Muscle of leg (tissue), 11 donors: ENCODE measurements around the gene SPRR2A. TPM values are rescaled to one million over a fixed set of nuclear protein-coding genes. Genes with fewer than 3 reads are reported as not detected.
"Not testable (repeated sequence)": the region's sequence is repeated elsewhere in the genome, so short reads cannot be mapped to it uniquely, and the experiment has no call there.

ENCODE experiments used
- DNase-seq: peaks from one replicate; pipeline ENCODE4 v3.0.0; 2013
- H3K27ac ChIP-seq: one replicate; pipeline ENCODE4 v1.5.1; 2013; ENCODE audit warnings: mild to moderate bottlenecking, low read length, control low read depth
- H3K27me3 ChIP-seq: one replicate; pipeline ENCODE4 v1.6.1; 2013; ENCODE audit warnings: low read length; ENCODE audit not compliant: control insufficient read depth, insufficient read depth
- H3K36me3 ChIP-seq: one replicate; pipeline ENCODE4 v1.6.1; 2013; ENCODE audit warnings: low read length; ENCODE audit not compliant: control insufficient read depth, insufficient read depth
- H3K4me1 ChIP-seq: one replicate; pipeline ENCODE4 v1.6.1; 2013; ENCODE audit warnings: low read length; ENCODE audit not compliant: control insufficient read depth, insufficient read depth
- H3K4me3 ChIP-seq: one replicate; pipeline ENCODE4 v1.5.1; 2013; ENCODE audit warnings: low read length, control low read depth
- H3K9me3 ChIP-seq: replicated peaks from 2 replicates; pipeline ENCODE4 v1.6.1; 2013; ENCODE audit warnings: low read depth, low read length; ENCODE audit not compliant: control insufficient read depth
- WGBS: methylation state at CpG from one replicate; pipeline ENCODE4 v1.1.5; 2013; ENCODE audit warnings: missing lambda C conversion rate; ENCODE audit not compliant: insufficient coverage; 5-methylcytosine and 5-hydroxymethylcytosine counted together
- polyA plus RNA-seq, 8 donors: library from polyadenylated mRNA; unstranded; fragments of 120-200 nt; gene quantifications; one replicate each; pipeline versions ENCODE4 v1.2.1 to v1.2.3, GENCODE V29; 2013; ENCODE audit warnings: inconsistent platforms in 1 of 8, low replicate concordance in 1 of 8; ENCODE audit not compliant: insufficient read length in 8 of 8, insufficient read depth in 1 of 8
- total RNA-seq: library from RNA; stranded (reverse); fragments of 120-200 nt; gene quantifications from one replicate; pipeline ENCODE4 v1.2.4, GENCODE V29; 2013

Gene SPRR2A
- total and polyA plus RNA-seq, 9 donors, result not detected

- Histone ChIP-seq H3K4me1 (no peaks in the 10 kb centered on the region), H3K27me3 (no peaks in the 10 kb centered on the region), H3K4me3 (no peak overlapping the region), H3K36me3 (no peaks in the 10 kb centered on the region), H3K27ac (no peak overlapping the region), H3K9me3 (no peaks in the 10 kb centered on the region)
- DNase-seq, result no peak
- WGBS, result no CpG with 5 or more reads among the region's 1 CpG
Measured at GRCh38 chr1:153025797-153026196, 31.5 kb downstream of the SPRR2A start.

GRCh38 chr1:153024413-153024812, 32.9 kb downstream of the SPRR2A start:
- no peaks in the 10 kb centered on the region for H3K9me3 ChIP-seq
- no peak overlapping the region for H3K4me3 ChIP-seq
- no peaks in the 10 kb centered on the region for H3K4me1 ChIP-seq
- no peaks in the 10 kb centered on the region for H3K27me3 ChIP-seq
- WGBS, result no CpG with 5 or more reads among the region's 1 CpG
- DNase-seq, result no peak
- H3K27ac ChIP-seq, result no peak overlapping the region
- H3K36me3 ChIP-seq, result no peaks in the 10 kb centered on the region

DNA sequence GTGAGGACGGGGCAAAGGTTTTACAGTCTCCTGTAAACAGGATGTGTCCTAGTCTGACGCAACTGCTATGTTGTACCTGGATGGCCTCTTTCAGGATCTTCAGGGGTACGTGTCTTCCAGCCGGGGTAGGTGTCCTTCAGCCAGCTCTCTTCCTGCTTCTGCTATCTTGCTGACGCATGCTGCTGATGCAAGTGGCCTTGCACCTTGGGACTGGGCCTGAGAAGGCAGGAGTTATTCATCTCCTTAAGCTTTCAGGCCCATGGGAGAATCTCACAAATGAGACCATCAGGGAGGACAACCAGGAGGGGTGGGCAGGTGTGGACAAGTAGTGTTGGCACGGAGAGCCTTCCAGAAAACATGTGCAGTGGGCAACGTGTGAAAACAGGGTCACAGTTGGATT, 34.2 kb downstream of the SPRR2A start:
- Histone ChIP-seq H3K4me3 (no peak overlapping the region), H3K9me3 (no peaks in the 10 kb centered on the region), H3K4me1 (no peaks in the 10 kb centered on the region), H3K27me3 (no peaks in the 10 kb centered on the region), H3K36me3 (no peaks in the 10 kb centered on the region), H3K27ac (no peak overlapping the region)
- 82% methylated on average over 7 of the region's 7 CpGs for WGBS
- DNase-seq, result no peak

- no CpG with 5 or more reads among the region's 9 CpGs for WGBS
- H3K27me3 ChIP-seq, H3K36me3 ChIP-seq, H3K9me3 ChIP-seq, H3K4me3 ChIP-seq, H3K27ac ChIP-seq, H3K4me1 ChIP-seq, DNase-seq: not testable (repeated sequence)
Measured at GRCh38 chr1:153022340-153022739, 35.0 kb downstream of the SPRR2A start.

GRCh38 chr1:153021829-153022228, 35.5 kb downstream of the SPRR2A start:
- no CpG with 5 or more reads among the region's 2 CpGs for WGBS
- H3K4me3 ChIP-seq, DNase-seq, H3K4me1 ChIP-seq, H3K27ac ChIP-seq, H3K36me3 ChIP-seq, H3K9me3 ChIP-seq, H3K27me3 ChIP-seq: not testable (repeated sequence)

GRCh38 chr1:153011235-153011758, 46.0 kb downstream of the SPRR2A start:
- 75% methylated on average over 4 of the region's 8 CpGs for WGBS
- not testable (repeated sequence) for H3K27me3 ChIP-seq

More at GRCh38 chr1:153011235-153011758, 46.0 kb downstream of the SPRR2A start:
- not testable (repeated sequence) for DNase-seq, H3K36me3 ChIP-seq, H3K4me3 ChIP-seq, H3K27ac ChIP-seq, H3K9me3 ChIP-seq, H3K4me1 ChIP-seq

Other genes starting within 250 kb of the SPRR2A start
- not detected for gene LCE1B, start 245.5 kb downstream of the SPRR2A start, total RNA-seq
- not detected for gene LCE1B, start 245.5 kb downstream of the SPRR2A start, polyA plus RNA-seq
- gene LCE1A, start 230.0 kb downstream of the SPRR2A start, total RNA-seq, result not detected
- not detected for gene LCE1A, start 230.0 kb downstream of the SPRR2A start, polyA plus RNA-seq
- gene LCE6A, start 214.7 kb downstream of the SPRR2A start, total RNA-seq, result not detected
- not detected for gene LCE6A, start 214.7 kb downstream of the SPRR2A start, polyA plus RNA-seq
- gene LCE7A, start 197.5 kb downstream of the SPRR2A start, total RNA-seq, result not detected
- not detected for gene LCE7A, start 197.5 kb downstream of the SPRR2A start, polyA plus RNA-seq
- gene SMCP, start 179.2 kb downstream of the SPRR2A start, total RNA-seq, result not detected
- not detected for gene SMCP, start 179.2 kb downstream of the SPRR2A start, polyA plus RNA-seq
- gene IVL, start 149.0 kb downstream of the SPRR2A start, total RNA-seq, result not detected
- gene IVL, start 149.0 kb downstream of the SPRR2A start, polyA plus RNA-seq, result 1 to 10 TPM in 1 of 8 donors, under 1 TPM in 3, not detected in 4; 0.11 to 8.1 (median 0.32) TPM
- gene SPRR5, start 110.3 kb downstream of the SPRR2A start, total RNA-seq, result not detected
- not detected for gene SPRR5, start 110.3 kb downstream of the SPRR2A start, polyA plus RNA-seq
- gene SPRR4, start 86.9 kb downstream of the SPRR2A start, total RNA-seq, result not detected
- not detected for gene SPRR4, start 86.9 kb downstream of the SPRR2A start, polyA plus RNA-seq
- gene SPRR1A, start 73.4 kb downstream of the SPRR2A start, total RNA-seq, result not detected
- not detected for gene SPRR1A, start 73.4 kb downstream of the SPRR2A start, polyA plus RNA-seq
- gene SPRR3, start 55.8 kb downstream of the SPRR2A start, total RNA-seq, result not detected
- gene SPRR3, start 55.8 kb downstream of the SPRR2A start, polyA plus RNA-seq, result 10 to 100 TPM in 1 of 8 donors, 1 to 10 TPM in 1, under 1 TPM in 2, not detected in 4; 0.18 to 38.9 (median 0.90) TPM
- gene SPRR1B, start 26.3 kb downstream of the SPRR2A start, total RNA-seq, result not detected
- gene SPRR1B, start 26.3 kb downstream of the SPRR2A start, polyA plus RNA-seq, result 1 to 10 TPM in 1 of 8 donors, under 1 TPM in 1, not detected in 6; 0.73 to 2.8 TPM
- not detected for gene SPRR2D, start 16.4 kb downstream of the SPRR2A start, total RNA-seq
- gene SPRR2D, start 16.4 kb downstream of the SPRR2A start, polyA plus RNA-seq, result not detected
- not detected for gene SPRR2B, start 14.1 kb upstream of the SPRR2A start, total RNA-seq
- gene SPRR2B, start 14.1 kb upstream of the SPRR2A start, polyA plus RNA-seq, result under 1 TPM in 1 of 8 donors, not detected in 7; 0.50 TPM
- gene SPRR2E, start 37.0 kb upstream of the SPRR2A start, total RNA-seq, result not detected
- gene SPRR2E, start 37.0 kb upstream of the SPRR2A start, polyA plus RNA-seq, result not detected
- not detected for gene SPRR2F, start 56.0 kb upstream of the SPRR2A start, total RNA-seq
- gene SPRR2F, start 56.0 kb upstream of the SPRR2A start, polyA plus RNA-seq, result under 1 TPM in 1 of 8 donors, not detected in 7; 0.28 TPM
- gene SPRR2G, start 93.4 kb upstream of the SPRR2A start, total RNA-seq, result not detected
- gene SPRR2G, start 93.4 kb upstream of the SPRR2A start, polyA plus RNA-seq, result not detected
- not detected for gene LELP1, start 145.9 kb upstream of the SPRR2A start, total RNA-seq
- gene LELP1, start 145.9 kb upstream of the SPRR2A start, polyA plus RNA-seq, result not detected
- not detected for gene PRR9, start 160.1 kb upstream of the SPRR2A start, total RNA-seq
- not detected for gene PRR9, start 160.1 kb upstream of the SPRR2A start, polyA plus RNA-seq
- not detected for gene LORICRIN, start 202.2 kb upstream of the SPRR2A start, total RNA-seq
- gene LORICRIN, start 202.2 kb upstream of the SPRR2A start, polyA plus RNA-seq, result not detected